DOHH2 (cell line): ENCODE measurements around the gene EDC3.

Experiments used
- H3F3A ChIP-seq: fragments of 200-600 bp; sonication (generic), shearing (Covaris generic); 2 replicates; pipeline ENCODE4 v1.6.0; 2016; ENCODE audit warnings: antibody characterized with exemption, mild to moderate bottlenecking; ENCODE audit not compliant: control insufficient read depth, insufficient read depth
- H3K27ac ChIP-seq: fragments of 200-600 bp; sonication (generic); 2 replicates; pipeline ENCODE4 v1.5.1; 2014; ENCODE audit warnings: low read depth, mild to moderate bottlenecking, low read length, moderate library complexity
- H3K27me3 ChIP-seq: fragments of 200-600 bp; sonication (generic); 2 replicates; pipeline ENCODE4 v1.6.1; 2014; ENCODE audit warnings: mild to moderate bottlenecking, low read length, mixed read lengths; ENCODE audit not compliant: control insufficient read depth
- H3K36me3 ChIP-seq: fragments of 200-600 bp; sonication (generic); 2 replicates; pipeline ENCODE4 v1.6.1; 2014; ENCODE audit warnings: mild to moderate bottlenecking, low read length, moderate library complexity, mixed read lengths; ENCODE audit not compliant: control insufficient read depth
- H3K4me1 ChIP-seq: fragments of 200-600 bp; sonication (generic); 2 replicates; pipeline ENCODE4 v1.6.1; 2014; ENCODE audit warnings: mild to moderate bottlenecking, low read length, mixed read lengths; ENCODE audit not compliant: control insufficient read depth
- H3K4me2 ChIP-seq: fragments of 200-600 bp; sonication (generic); 2 replicates; pipeline ENCODE4 v1.6.0; 2014; ENCODE audit warnings: mild to moderate bottlenecking, low read length, moderate library complexity
- H3K4me3 ChIP-seq: fragments of 200-600 bp; sonication (generic); 2 replicates; pipeline ENCODE4 v1.5.1; 2014; ENCODE audit warnings: mild to moderate bottlenecking, low read length, mixed read lengths
- H3K79me2 ChIP-seq: fragments of 200-600 bp; sonication (generic); 2 replicates; pipeline ENCODE4 v1.6.1; 2014; ENCODE audit warnings: mild to moderate bottlenecking, low read length, mixed read lengths; ENCODE audit not compliant: control insufficient read depth
- H3K9me2 ChIP-seq: fragments of 200-600 bp; sonication (generic); replicated peaks from 2 replicates; pipeline ENCODE4 v1.6.1; 2014; ENCODE audit warnings: mild to moderate bottlenecking, low read length, mixed read lengths; ENCODE audit not compliant: control insufficient read depth
- H3K9me3 ChIP-seq: fragments of 200-600 bp; sonication (generic); 2 replicates; pipeline ENCODE4 v1.6.1; 2014; ENCODE audit warnings: antibody characterized with exemption, low read length, mixed read lengths; ENCODE audit not compliant: control insufficient read depth, insufficient read depth
- H4K20me1 ChIP-seq: fragments of 200-600 bp; sonication (generic); 2 replicates; pipeline ENCODE4 v1.6.0; 2014; ENCODE audit warnings: low read depth, mild to moderate bottlenecking, antibody characterized with exemption, low read length, moderate library complexity; ENCODE audit not compliant: control insufficient read depth, insufficient read depth
- CTCF ChIP-seq: fragments of 200-600 bp; sonication (generic); IDR thresholded peaks from one replicate; pipeline ENCODE4 v1.5.1; 2014; ENCODE audit warnings: antibody characterized with exemption, mild to moderate bottlenecking, low read depth, low read length; ENCODE audit not compliant: poor library complexity, severe bottlenecking
- EZH2phosphoT487 ChIP-seq: fragments of 200-600 bp; sonication (generic); IDR thresholded peaks from 2 replicates; pipeline ENCODE4 v1.6.1; 2017; ENCODE audit warnings: borderline replicate concordance, mild to moderate bottlenecking, antibody characterized with exemption, low read length, moderate library complexity, mixed read lengths

EDC3 gene

DNA sequence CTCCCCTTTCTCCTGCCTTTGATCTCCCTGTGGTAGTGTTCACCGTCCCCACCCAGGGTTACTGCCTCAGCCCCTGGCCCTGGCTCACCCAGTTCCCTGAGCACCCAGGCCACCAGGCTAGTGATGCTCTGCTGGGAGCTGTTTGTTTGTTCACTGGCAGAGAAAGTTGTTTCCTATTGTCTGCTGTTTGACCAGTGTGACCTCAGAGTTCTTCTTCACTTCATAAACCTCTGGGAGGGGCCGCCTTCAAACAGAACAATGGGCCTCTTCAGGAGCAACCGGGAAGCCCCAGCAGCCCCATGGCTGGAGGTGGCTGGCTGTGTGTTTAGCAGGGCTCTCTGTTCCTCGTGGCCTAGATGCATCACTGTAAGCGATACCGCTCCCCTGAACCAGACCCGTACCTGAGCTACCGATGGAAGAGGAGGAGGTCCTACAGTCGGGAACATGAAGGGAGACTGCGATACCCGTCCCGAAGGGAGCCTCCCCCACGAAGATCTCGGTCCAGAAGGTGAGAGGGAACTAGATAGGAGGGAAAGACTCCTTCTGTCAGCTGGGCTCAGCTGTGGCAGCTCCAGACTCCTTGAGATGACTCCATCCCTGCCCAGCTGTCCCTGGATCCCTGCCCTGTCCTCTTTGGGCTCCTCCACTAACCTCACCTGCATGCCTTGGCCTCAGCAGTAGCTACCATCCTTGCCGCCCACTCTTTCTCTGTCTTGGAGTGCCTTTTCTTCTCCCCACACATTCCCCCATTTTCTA is 76.8 kb downstream of the EDC3 start:
- Histone ChIP-seq H3K36me3 (peaks cover 80% of the 10 kb centered on the region), H3K4me3 (no peak overlapping the region), H3K4me2 (no peak overlapping the region), H3F3A (peaks cover 8% of the 10 kb centered on the region), H3K27me3 (no peaks in the 10 kb centered on the region), H3K79me2 (peaks cover 85% of the 10 kb centered on the region), H3K9me3 (no peaks in the 10 kb centered on the region), H3K27ac (no peak overlapping the region), H3K4me1 (peaks cover 23% of the 10 kb centered on the region), H3K9me2 (no peaks in the 10 kb centered on the region), H4K20me1 (peaks cover 39% of the 10 kb centered on the region)
- no peak for TF ChIP-seq EZH2phosphoT487

DNA sequence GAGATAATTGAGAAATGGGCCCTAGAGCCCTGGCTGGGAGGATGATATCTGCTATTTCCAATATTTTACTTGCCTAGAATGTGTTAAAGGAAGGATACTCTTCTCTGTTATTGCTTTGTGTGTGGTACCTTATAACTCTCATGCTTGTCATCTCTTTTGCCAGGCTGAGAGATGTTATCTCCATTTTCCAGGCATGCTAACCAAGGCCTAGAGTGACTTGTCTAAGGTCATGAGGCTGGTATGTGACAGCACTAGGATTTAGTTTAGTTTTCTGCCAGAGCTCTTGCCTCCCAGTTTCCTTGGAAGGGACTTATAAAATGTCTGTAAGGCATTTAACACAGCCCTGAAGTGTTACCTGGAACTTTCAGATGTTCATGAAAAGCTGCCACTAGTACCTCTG is 78.8 kb downstream of the EDC3 start:
- H3K27ac ChIP-seq: no peak overlapping the region
- H3K79me2 ChIP-seq: peaks cover 69% of the 10 kb centered on the region
- H3F3A ChIP-seq: peaks cover 10% of the 10 kb centered on the region

DNA sequence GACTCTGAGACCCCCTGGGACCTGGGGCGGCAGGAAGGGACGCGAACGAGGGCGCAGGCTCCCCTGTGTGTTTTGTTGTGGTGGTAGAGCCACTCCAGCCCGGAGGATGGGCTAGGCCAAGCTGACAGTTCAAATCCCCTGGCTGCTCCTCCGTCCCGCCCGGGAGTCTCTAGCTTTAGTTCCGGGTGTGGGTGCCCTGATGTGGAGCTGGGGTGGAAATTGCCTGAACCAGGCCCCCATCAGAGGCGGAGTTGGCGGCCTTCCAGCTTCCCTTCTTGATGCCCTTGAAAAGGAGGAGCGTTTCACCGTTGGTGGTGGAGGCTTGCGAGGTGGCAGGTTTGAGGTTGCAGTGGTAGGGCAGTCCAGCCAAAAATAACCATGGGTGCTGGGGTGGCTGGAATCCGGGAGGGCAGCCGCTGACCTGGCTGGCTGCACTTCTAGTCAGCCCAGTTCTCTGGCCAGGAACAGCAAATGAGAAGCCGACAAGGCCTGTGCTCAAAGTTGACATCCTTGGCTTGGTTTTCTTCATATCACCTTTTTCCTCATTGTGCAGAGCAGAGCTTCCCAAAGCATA is 79.4 kb downstream of the EDC3 start:
- peaks cover 10% of the 10 kb centered on the region for H3F3A ChIP-seq
- no peaks in the 10 kb centered on the region for H3K9me2 ChIP-seq
- no peaks in the 10 kb centered on the region for H3K9me3 ChIP-seq
- peaks cover 24% of the 10 kb centered on the region for H3K4me1 ChIP-seq
- TF ChIP-seq EZH2phosphoT487 (no peak), CTCF (no peak)
- H3K79me2 ChIP-seq: peaks cover 63% of the 10 kb centered on the region
- H4K20me1 ChIP-seq: peaks cover 29% of the 10 kb centered on the region
- peak overlapping the region; percentile 91 for H3K4me2 ChIP-seq
- peak overlapping the region; percentile 79 for H3K27ac ChIP-seq
- peaks cover 55% of the 10 kb centered on the region for H3K36me3 ChIP-seq
- H3K4me3 ChIP-seq: peak overlapping the region; percentile 98
- H3K27me3 ChIP-seq: 0 out of 2 replicates have a peak, but pooled peaks cover 7% of the 10 kb centered on the region

More for the DNA sequence above, 78.8 kb downstream of the EDC3 start:
- Histone ChIP-seq H3K4me2 (peak overlapping the region; percentile 91), H3K36me3 (peaks cover 60% of the 10 kb centered on the region), H3K4me1 (peaks cover 24% of the 10 kb centered on the region), H3K9me3 (no peaks in the 10 kb centered on the region), H3K4me3 (peak overlapping the region; percentile 98), H3K9me2 (no peaks in the 10 kb centered on the region), H3K27me3 (0 out of 2 replicates have a peak, but pooled peaks cover 7% of the 10 kb centered on the region), H4K20me1 (peaks cover 34% of the 10 kb centered on the region)
- TF ChIP-seq CTCF (no peak), EZH2phosphoT487 (no peak)
